Measurements from ENCODE around the gene ACER3.
"Not testable (repeated sequence)": the region's sequence is repeated elsewhere in the genome, so short reads cannot be mapped to it uniquely, and the experiment has no call there.

GRCh38 chr11:76901622-76902021 is 40.9 kb downstream of the ACER3 start:
- not testable (repeated sequence) for TF ChIP-seq CTCF (conservative IDR thresholded peaks at IDR 0.05; ENCODE audit: low read depth in 2 of 2); REST (IDR thresholded peaks at IDR 0.05; ENCODE audit: unreplicated experiment); EZH2 (IDR thresholded peaks at IDR 0.05; ENCODE audit: low read depth, unreplicated experiment); EZH2phosphoT487 (IDR thresholded peaks at IDR 0.05; ENCODE audit: unreplicated experiment)
- TF ChIP-seq, protein P1, sequence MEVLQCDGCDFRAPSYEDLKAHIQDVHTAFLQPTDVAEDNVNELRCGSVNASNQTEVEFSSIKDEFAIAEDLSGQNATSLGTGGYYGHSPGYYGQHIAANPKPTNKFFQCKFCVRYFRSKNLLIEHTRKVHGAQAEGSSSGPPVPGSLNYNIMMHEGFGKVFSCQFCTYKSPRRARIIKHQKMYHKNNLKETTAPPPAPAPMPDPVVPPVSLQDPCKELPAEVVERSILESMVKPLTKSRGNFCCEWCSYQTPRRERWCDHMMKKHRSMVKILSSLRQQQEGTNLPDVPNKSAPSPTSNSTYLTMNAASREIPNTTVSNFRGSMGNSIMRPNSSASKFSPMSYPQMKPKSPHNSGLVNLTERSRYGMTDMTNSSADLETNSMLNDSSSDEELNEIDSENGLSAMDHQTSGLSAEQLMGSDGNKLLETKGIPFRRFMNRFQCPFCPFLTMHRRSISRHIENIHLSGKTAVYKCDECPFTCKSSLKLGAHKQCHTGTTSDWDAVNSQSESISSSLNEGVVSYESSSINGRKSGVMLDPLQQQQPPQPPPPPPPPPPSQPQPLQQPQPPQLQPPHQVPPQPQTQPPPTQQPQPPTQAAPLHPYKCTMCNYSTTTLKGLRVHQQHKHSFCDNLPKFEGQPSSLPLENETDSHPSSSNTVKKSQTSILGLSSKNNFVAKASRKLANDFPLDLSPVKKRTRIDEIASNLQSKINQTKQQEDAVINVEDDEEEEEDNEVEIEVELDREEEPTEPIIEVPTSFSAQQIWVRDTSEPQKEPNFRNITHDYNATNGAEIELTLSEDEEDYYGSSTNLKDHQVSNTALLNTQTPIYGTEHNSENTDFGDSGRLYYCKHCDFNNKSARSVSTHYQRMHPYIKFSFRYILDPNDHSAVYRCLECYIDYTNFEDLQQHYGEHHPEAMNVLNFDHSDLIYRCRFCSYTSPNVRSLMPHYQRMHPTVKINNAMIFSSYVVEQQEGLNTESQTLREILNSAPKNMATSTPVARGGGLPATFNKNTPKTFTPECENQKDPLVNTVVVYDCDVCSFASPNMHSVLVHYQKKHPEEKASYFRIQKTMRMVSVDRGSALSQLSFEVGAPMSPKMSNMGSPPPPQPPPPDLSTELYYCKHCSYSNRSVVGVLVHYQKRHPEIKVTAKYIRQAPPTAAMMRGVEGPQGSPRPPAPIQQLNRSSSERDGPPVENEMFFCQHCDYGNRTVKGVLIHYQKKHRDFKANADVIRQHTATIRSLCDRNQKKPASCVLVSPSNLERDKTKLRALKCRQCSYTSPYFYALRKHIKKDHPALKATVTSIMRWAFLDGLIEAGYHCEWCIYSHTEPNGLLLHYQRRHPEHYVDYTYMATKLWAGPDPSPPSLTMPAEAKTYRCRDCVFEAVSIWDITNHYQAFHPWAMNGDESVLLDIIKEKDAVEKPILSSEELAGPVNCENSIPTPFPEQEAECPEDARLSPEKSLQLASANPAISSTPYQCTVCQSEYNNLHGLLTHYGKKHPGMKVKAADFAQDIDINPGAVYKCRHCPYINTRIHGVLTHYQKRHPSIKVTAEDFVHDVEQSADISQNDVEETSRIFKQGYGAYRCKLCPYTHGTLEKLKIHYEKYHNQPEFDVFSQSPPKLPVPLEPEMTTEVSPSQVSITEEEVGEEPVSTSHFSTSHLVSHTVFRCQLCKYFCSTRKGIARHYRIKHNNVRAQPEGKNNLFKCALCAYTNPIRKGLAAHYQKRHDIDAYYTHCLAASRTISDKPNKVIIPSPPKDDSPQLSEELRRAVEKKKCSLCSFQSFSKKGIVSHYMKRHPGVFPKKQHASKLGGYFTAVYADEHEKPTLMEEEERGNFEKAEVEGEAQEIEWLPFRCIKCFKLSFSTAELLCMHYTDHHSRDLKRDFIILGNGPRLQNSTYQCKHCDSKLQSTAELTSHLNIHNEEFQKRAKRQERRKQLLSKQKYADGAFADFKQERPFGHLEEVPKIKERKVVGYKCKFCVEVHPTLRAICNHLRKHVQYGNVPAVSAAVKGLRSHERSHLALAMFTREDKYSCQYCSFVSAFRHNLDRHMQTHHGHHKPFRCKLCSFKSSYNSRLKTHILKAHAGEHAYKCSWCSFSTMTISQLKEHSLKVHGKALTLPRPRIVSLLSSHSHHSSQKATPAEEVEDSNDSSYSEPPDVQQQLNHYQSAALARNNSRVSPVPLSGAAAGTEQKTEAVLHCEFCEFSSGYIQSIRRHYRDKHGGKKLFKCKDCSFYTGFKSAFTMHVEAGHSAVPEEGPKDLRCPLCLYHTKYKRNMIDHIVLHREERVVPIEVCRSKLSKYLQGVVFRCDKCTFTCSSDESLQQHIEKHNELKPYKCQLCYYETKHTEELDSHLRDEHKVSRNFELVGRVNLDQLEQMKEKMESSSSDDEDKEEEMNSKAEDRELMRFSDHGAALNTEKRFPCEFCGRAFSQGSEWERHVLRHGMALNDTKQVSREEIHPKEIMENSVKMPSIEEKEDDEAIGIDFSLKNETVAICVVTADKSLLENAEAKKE (CRISPR knock-in tag; IDR thresholded peaks at IDR 0.05), result not testable (repeated sequence)
